K562 (cell line): ENCODE data around the gene PARK7. TPM values are rescaled to one million over a fixed set of nuclear protein-coding genes. Genes with fewer than 3 reads are reported as not detected.

Source experiments
- ASH1L ChIP-seq: fragments of 450-650 bp; IDR thresholded peaks from 2 replicates; pipeline ENCODE4 v1.6.1; 2018; ENCODE audit warnings: borderline replicate concordance, mild to moderate bottlenecking, low read depth; ENCODE audit not compliant: partially characterized antibody
- ATF7 ChIP-seq: fragments of 450-650 bp; IDR thresholded peaks from 2 replicates; pipeline ENCODE4 v1.7.1; 2014; ENCODE audit warnings: mild to moderate bottlenecking, moderate library complexity
- COPS2 ChIP-seq: fragments of 450-650 bp; conservative IDR thresholded peaks from 2 replicates; pipeline ENCODE4 v1.6.1; 2016; ENCODE audit warnings: mild to moderate bottlenecking, moderate library complexity
- ETV5 ChIP-seq: sonication (generic); formaldehyde crosslinking; IDR thresholded peaks from 2 replicates; pipeline ENCODE4 v1.4.0; 2020; ENCODE audit warnings: low read depth, mild to moderate bottlenecking, missing genetic modification reagents
- FOXK1 ChIP-seq: sonication (generic); formaldehyde crosslinking; IDR thresholded peaks from 2 replicates; pipeline ENCODE4 v1.8.0; 2022; ENCODE audit warnings: missing genetic modification reagents, mild to moderate bottlenecking, borderline replicate concordance
- MECOM ChIP-seq: fragments of 250-450 bp; sonication (Bioruptor Pico); IDR thresholded peaks from 2 replicates; pipeline ENCODE4 v1.8.0; 2022; ENCODE audit warnings: inconsistent platforms
- POLR2AphosphoS2 ChIP-seq: IDR thresholded peaks from 2 replicates; pipeline ENCODE4 v1.6.1; 2012; ENCODE audit warnings: low read length, improper control_type of control experiment
- SRSF1 ChIP-seq: fragments of 200-400 bp; formaldehyde crosslinking; IDR thresholded peaks from 2 replicates; pipeline ENCODE4 v1.6.1; 2017; ENCODE audit warnings: mild to moderate bottlenecking, low read depth, low read length, moderate library complexity
- ZBTB7A ChIP-seq: IDR thresholded peaks from 2 replicates; pipeline ENCODE4 v1.6.1; 2011; ENCODE audit warnings: low read depth, mild to moderate bottlenecking, low read length, moderate library complexity, borderline replicate concordance; ENCODE audit not compliant: control insufficient read depth
- ZNF263 ChIP-seq: sonication (generic); formaldehyde crosslinking; IDR thresholded peaks from 2 replicates; pipeline ENCODE4 v1.8.0; 2022; ENCODE audit warnings: mild to moderate bottlenecking, missing genetic modification reagents, borderline replicate concordance
- ZNF316 ChIP-seq: fragments of 450-650 bp; IDR thresholded peaks from 2 replicates; pipeline ENCODE4 v1.6.1; 2016
- polyA plus RNA-seq, 8 experiments: library from polyadenylated mRNA; depleted of rRNA in 4 of 8; stranded (reverse) in 5 of 8; unstranded in 3 of 8; fragments of >200 nt; fragmentation: Nextera tagmentation in 2 of 8; fragmentation: Illumina TruSeq in 1 of 8; extraction: Ambion mirVana in 2 of 8; extraction: Trizol in 1 of 8; gene quantifications; 2 replicates each; pipeline versions ENCODE4 v1.2.1 to v1.2.3, GENCODE V29; 2011 to 2014; ENCODE audit warnings: inconsistent platforms in 1 of 8, missing spikeins in 1 of 8
- total RNA-seq, 7 experiments: library from RNA; depleted of rRNA in 6 of 7; stranded (reverse); fragments of >200 nt in 6 of 7; fragmentation: Illumina TruSeq in 2 of 7; extraction: Trizol in 2 of 7; gene quantifications; 2 replicates each; pipeline versions ENCODE4 v1.2.1 to v1.2.3, GENCODE V29; 2011 to 2021; ENCODE audit warnings: low replicate concordance in 1 of 7
- TF ChIP-seq, protein P1 (sequence below), 2 experiments: fragments of 450-650 bp; IDR thresholded peaks; 2 replicates each; pipeline ENCODE4 v1.6.1; 2016
- TF ChIP-seq, protein P2 (sequence below): fragments of 250-450 bp; sonication (Bioruptor Pico); IDR thresholded peaks from 2 replicates; pipeline ENCODE4 v1.4.0; 2020; ENCODE audit warnings: borderline replicate concordance
- TF ChIP-seq, protein P3 (sequence below): fragments of 450-650 bp; IDR thresholded peaks from 2 replicates; pipeline ENCODE4 v1.6.1; 2016; ENCODE audit warnings: low read depth, mild to moderate bottlenecking, moderate library complexity
- TF ChIP-seq, protein P4 (sequence below): fragments of 450-650 bp; IDR thresholded peaks from one replicate; pipeline ENCODE4 v1.6.1; 2018; ENCODE audit warnings: mild to moderate bottlenecking, moderate library complexity; ENCODE audit not compliant: partially characterized antibody

The PARK7 gene
- total and polyA plus RNA-seq, 9 of the 15 experiments (the other 6 are each of a cell fraction or from before 2014, with no cell fraction given) = 374 to 1,298 (median 484) TPM

DNA sequence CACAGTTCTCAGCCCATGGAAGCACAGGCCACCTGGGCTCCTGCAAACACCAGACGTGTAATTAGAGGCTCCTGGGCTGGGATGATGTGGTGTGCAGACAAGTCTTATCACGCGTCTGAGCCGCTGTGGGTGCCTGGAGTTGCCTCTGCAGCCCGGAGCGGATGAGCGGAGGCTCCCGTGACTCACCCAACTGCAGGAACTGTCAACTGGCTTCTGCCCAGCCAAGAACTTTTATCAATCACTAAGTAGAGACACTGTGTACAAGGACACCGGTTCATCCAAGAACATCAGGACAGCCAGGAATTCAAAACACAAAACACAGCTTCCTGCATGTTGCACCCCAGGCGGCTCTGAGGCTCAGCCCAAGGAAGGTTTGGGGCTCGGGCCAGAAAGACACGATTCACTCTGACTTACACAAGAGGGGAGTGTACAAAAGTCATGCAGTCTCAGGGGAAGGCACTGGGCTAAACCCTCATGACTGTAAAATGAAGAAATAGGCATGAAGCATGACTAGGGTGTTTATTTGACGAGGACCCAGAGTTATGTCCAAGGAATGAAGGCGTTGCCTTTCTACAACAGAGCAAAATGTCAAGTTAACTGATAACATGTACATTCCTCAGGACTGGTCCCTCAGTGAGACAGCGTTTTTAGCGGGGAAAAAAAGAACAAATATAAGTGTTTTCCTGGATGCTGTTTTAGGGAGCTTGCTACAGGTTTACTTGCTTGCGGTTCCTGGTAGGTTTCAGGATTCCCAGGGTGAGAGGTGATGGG is 43.5 kb downstream of the PARK7 start (continued):
- TF ChIP-seq ZNF263 (CRISPR knock-in tag) (peak; percentile 62; the same call in 1 of the 2 replicates), ATF7 (peak; percentile 78), MECOM (CRISPR knock-in tag) (peak; percentile 67), ETV5 (peak; percentile 92), FOXK1 (CRISPR knock-in tag) (no peak), ZNF316 (peak; percentile 84), ZBTB7A (no peak; the same call in 1 of the 2 replicates), ASH1L (no peak), COPS2 (no peak), POLR2AphosphoS2 (no peak), SRSF1 (no peak)
- TF ChIP-seq, protein P1, sequence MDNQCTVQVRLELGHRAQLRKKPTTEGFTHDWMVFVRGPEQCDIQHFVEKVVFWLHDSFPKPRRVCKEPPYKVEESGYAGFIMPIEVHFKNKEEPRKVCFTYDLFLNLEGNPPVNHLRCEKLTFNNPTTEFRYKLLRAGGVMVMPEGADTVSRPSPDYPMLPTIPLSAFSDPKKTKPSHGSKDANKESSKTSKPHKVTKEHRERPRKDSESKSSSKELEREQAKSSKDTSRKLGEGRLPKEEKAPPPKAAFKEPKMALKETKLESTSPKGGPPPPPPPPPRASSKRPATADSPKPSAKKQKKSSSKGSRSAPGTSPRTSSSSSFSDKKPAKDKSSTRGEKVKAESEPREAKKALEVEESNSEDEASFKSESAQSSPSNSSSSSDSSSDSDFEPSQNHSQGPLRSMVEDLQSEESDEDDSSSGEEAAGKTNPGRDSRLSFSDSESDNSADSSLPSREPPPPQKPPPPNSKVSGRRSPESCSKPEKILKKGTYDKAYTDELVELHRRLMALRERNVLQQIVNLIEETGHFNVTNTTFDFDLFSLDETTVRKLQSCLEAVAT (IDR thresholded peaks at IDR 0.05) = 0 out of 4 replicates have a peak, but pooled peaks of 1 of the 2 experiments have one; percentile 29
- TF ChIP-seq, protein P2, sequence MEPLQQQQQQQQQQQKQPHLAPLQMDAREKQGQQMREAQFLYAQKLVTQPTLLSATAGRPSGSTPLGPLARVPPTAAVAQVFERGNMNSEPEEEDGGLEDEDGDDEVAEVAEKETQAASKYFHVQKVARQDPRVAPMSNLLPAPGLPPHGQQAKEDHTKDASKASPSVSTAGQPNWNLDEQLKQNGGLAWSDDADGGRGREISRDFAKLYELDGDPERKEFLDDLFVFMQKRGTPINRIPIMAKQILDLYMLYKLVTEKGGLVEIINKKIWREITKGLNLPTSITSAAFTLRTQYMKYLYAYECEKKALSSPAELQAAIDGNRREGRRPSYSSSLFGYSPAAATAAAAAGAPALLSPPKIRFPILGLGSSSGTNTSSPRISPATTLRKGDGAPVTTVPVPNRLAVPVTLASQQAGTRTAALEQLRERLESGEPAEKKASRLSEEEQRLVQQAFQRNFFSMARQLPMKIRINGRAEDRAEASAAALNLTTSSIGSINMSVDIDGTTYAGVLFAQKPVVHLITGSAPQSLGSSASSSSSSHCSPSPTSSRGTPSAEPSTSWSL (CRISPR knock-in tag) = no peak
- TF ChIP-seq, protein P3, sequence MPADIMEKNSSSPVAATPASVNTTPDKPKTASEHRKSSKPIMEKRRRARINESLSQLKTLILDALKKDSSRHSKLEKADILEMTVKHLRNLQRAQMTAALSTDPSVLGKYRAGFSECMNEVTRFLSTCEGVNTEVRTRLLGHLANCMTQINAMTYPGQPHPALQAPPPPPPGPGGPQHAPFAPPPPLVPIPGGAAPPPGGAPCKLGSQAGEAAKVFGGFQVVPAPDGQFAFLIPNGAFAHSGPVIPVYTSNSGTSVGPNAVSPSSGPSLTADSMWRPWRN = peak; percentile 66; the same call in 1 of the 2 replicates
- TF ChIP-seq, protein P4, sequence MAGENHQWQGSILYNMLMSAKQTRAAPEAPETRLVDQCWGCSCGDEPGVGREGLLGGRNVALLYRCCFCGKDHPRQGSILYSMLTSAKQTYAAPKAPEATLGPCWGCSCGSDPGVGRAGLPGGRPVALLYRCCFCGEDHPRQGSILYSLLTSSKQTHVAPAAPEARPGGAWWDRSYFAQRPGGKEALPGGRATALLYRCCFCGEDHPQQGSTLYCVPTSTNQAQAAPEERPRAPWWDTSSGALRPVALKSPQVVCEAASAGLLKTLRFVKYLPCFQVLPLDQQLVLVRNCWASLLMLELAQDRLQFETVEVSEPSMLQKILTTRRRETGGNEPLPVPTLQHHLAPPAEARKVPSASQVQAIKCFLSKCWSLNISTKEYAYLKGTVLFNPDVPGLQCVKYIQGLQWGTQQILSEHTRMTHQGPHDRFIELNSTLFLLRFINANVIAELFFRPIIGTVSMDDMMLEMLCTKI = no peak
